OCI-M2 (cell line): ENCODE measurements around the gene PCDHB10.

ENCODE experiments used
- DNase-seq: peaks from one replicate; lab custom pipeline; 2025; ENCODE audit not compliant: unreplicated experiment; lab: John Stamatoyannopoulos, UW

Gene PCDHB10

GRCh38 chr5:141236516-141237313, 44.6 kb downstream of the PCDHB10 start:
- no peak for DNase-seq

- no peak for DNase-seq
These were observed 49.3 kb downstream of the PCDHB10 start for GRCh38 chr5:141241496-141241895.
